ENCODE measurements around the gene ZNF74.
"Not testable (repeated sequence)": the region's sequence is repeated elsewhere in the genome, so short reads cannot be mapped to it uniquely, and the experiment has no call there.

ZNF74 gene

GRCh38 chr22:20441631-20442484, 47.9 kb downstream of the ZNF74 start:
- DNase-seq (ENCODE audit: low read depth in 2 of 2, low spot score in 1 of 2) = no peak

- no peak for DNase-seq (ENCODE audit: low read depth in 2 of 2, low spot score in 1 of 2)
These were observed 48.7 kb downstream of the ZNF74 start for GRCh38 chr22:20442485-20443284.

DNA sequence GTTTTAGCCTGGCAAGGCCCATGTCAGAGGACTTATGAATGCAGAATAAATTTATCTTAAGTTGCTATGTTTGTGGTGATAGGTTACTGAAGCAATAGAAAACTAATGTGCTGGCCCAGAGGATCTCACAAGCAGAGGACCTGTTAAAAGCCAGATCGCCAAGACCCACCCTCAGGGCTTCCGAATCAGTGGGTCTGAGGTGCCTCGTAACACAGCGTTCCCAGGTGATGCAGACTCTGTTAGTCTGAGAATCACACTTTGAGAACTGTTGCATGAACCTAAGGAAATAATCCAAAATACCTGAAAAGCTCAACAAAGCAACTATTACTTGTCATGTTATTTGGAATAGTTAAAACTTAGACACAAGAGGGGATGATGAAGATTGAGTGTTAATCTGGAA, 50.4 kb downstream of the ZNF74 start:
- DNase-seq (ENCODE audit: low read depth in 2 of 2, low spot score in 1 of 2) = no peak

DNA sequence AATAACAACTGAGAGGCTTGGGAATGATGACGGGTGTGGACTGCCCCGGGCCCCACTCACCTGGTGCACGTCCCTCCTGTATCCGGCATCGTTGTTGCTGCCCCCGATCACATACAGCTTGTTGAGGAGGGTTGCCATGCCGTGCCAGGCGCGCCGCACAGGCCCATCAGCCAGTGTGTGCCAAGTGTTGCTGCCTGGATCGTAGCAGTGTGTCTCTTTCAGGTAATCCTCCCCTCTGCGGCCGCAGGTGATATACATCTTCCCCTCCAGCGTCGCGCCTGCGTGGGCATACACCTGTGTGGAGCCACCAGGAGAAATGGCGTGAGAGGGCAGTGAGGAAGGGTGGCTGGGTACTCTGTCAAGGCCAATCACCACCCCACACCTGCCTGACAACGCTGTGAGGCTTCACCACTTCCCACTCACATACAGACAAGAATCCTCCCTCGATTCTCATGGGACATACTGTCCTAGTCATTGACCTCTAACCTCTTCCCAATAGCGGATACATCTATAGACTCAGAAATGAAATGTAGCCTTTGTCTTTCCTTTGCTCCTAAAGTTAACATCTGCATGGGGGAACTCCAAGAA, 52.5 kb downstream of the ZNF74 start:
- DNase-seq (ENCODE audit: low read depth in 2 of 2, low spot score in 1 of 2) = no peak

- DNase-seq (ENCODE audit: low read depth in 2 of 2, low spot score in 1 of 2) = no peak
These were observed 54.7 kb downstream of the ZNF74 start for GRCh38 chr22:20448630-20449029.

DNA sequence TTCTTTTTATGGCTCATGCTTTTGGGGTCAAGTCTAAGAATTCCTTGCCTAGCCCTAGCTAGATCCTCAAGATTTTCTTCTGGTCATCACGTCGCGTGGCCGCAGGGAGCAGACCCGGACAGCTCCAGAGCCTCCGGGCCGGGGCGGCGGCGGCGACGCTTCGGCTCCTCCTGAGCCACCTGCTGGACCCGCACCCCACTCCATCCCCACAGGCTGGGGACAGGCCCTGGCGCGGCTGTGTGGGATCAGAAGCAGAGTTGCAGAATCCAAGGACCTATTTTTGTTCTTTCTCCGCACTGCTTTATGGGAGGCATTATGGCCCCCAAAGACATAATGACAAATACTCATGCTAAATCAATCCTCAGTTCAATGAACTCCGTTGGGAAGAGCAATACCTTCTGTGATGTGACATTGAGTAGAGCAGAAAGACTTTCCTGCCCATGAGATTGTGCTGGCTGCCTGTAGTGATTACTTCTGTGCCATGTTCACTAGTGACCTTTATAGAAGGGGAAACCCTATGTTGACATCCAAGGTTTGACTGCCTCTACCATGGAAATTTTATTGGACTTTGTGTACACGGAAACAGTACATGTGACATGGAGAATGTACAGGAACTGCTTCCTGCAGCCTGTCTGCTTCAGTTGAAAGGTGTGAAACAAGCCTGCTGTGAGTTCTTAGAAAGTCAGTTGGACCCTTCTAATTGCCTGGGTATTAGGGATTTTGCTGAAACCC, 56.0 kb downstream of the ZNF74 start:
- DNase-seq (ENCODE audit: low read depth in 2 of 2, low spot score in 1 of 2) = no peak

DNA sequence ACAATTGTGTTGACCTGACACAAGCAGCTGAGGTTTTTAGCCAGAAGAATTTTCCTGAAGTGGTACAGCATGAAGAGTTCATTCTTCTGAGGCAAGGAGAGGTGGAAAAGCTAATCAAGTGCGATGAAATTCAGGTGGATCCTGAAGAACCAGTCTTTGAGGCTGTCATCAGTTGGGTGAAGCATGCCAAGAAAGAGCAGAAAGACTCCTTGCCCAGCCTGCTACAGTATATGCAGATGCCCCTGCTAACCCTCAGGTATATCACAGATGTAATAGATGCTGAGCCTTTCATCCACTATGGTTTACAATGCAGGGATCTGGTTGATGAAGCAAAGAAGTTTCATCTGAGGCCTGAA, 56.6 kb downstream of the ZNF74 start:
- no peak for DNase-seq (ENCODE audit: low read depth in 2 of 2, low spot score in 1 of 2)

DNA sequence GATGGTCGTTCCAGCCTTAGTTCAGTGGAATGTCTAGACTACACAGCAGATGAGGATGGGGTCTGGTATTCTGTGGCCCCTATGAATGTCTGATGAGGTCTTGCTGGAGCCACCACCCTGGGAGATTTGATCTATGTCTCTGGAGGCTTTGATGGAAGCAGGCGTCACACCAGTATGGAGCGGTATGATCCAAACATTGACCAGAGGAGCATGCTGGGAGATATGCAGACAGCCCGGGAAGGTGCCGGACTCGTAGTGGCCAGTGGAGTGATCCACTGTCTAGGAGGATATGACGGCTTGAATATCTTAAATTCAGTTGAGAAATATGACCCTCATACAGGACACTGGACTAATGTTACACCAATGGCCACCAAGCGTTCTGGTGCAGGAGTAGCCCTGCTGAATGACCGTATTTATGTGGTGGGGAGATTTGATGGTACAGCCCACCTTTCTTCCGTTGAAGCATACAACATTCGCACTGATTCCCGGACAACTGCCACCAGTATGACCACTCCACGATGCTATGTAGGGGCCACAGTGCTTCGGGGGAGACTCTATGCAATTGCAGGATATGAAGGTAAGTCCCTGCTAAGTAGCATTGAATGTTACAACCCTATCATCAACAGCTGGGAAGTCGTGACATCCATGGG, 57.3 kb downstream of the ZNF74 start:
- not testable (repeated sequence) for DNase-seq (ENCODE audit: low read depth in 2 of 2, low spot score in 1 of 2)

- no peak for DNase-seq (ENCODE audit: low read depth in 2 of 2, low spot score in 1 of 2)
These were observed 58.0 kb downstream of the ZNF74 start for GRCh38 chr22:20451920-20452319.

DNA sequence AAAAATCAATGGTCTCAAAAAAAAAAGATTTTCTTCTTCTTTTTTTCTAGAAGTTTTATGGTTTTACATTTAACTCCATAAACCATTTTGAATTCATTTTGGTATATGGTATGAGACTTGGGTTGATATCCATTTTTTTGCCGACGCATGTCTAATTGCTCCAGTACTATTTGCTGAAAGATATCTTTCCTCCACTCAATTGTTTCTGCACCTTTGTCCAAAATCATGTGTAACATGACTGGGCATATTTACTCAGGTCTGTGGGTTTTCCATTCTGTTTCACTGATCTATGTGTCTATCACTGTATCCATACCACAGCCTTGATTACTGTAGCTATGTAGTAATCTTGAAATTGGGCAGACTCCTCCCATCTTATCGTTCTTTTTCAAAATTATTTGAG, 59.3 kb downstream of the ZNF74 start:
- DNase-seq (ENCODE audit: low read depth in 2 of 2, low spot score in 1 of 2) = no peak

DNA sequence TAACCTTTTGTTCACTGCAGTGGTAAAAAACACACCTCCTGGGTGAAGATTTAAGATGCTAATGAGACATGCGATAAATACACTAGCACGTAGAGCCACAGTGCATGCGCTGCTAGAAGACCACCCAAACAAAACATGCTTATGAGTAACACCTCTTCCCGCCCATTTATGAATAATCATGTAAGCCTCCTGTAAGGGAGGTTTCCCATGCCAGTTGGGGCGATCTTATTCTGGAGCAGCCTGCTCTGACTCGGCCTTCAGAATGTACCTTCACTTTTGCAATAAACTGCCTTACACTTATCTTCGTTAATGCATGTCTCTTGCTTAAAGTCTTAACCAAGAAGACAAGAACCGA, 61.7 kb downstream of the ZNF74 start:
- DNase-seq (ENCODE audit: low read depth in 2 of 2, low spot score in 1 of 2) = no peak

DNA sequence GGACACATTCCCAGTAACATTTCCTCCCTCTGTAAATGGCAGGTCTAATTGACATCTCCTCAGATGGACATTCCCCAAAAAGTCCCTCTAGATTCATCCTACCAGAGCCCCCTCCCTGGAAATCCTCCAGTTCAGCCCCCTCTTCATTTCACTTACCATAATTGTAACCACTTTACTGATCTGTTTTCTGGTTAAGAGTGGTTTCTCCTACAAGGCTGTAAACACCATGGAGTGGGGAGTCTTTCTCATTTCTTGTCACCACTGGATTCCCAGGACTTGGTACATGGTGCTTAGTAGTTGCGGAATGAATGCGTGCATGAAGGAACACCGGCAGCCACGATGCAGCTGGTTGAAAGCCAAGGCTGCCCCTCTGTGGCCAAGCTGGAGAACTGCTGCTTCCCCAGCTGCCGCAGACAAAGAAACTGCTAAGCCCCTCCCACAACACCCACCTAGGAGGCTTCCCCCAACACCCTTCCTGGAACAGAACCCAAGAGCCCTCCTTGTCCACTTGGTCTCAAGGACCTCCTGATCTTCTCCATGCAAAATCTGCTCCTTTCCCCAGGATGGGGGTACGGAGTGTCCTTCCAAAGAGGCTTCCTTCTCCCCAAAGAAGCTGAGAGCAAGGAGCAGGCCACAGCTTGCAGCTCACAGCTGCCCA, 62.2 kb downstream of the ZNF74 start:
- peak; percentile 50 to 51 for DNase-seq (ENCODE audit: low read depth in 2 of 2, low spot score in 1 of 2)

GRCh38 chr22:20456722-20457076, 62.7 kb downstream of the ZNF74 start:
- no peak for DNase-seq (ENCODE audit: low read depth in 2 of 2, low spot score in 1 of 2)

GRCh38 chr22:20457506-20458240, 63.7 kb downstream of the ZNF74 start:
- DNase-seq (ENCODE audit: low read depth in 2 of 2, low spot score in 1 of 2) = no peak

Measured in stimulated activated CD8-positive, alpha-beta memory T cell treated with anti-CD3 and anti-CD28 coated beads, Interleukin-4, amount 100 ng/mL, for 4 hours (primary cell).